HG03060 (cell line): ENCODE results near the gene RSAD2.

Experiments used
- ATAC-seq: cut with Tn5 transposase; IDR thresholded peaks from one replicate; pipeline ENCODE4 v1.9.1; 2021; ENCODE audit warnings: low read depth, moderate number of reproducible peaks; ENCODE audit not compliant: unreplicated experiment

The RSAD2 gene

DNA sequence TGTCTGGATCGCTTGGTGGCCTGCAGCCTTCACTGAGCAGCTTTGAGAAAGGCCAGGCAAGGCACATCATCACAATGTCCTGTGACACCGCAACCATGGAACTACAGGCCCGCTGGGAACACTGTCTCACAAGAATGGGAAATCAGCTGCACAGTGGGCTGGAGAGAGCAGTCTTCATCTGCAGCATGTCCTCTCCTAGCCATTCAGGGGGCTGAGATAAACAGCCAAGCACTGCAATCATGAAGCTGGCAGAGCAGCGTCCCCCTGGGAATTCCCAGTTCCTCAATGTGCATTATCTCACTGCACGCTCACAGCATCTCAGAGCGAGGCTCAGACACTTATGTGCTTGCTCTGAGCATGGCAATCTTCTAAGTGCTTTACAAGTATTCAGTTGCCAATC is 13.8 kb upstream of the RSAD2 start:
- ATAC-seq, result no peak

- no peak for ATAC-seq
Measured at GRCh38 chr2:6864231-6864754, 13.3 kb upstream of the RSAD2 start.

GRCh38 chr2:6864923-6865345 is 12.6 kb upstream of the RSAD2 start:
- ATAC-seq, result peak; percentile 18

GRCh38 chr2:6865346-6866274 is 12.0 kb upstream of the RSAD2 start, which contains the start of gene CMPK2:
TSS of gene CMPK2 (minus strand) at chr2:6865907. CDS start at chr2:6865696, 211 bp downstream.
- peak; percentile 47 for ATAC-seq

- ATAC-seq, result peak; percentile 37
Measured at GRCh38 chr2:6866275-6866671, 11.3 kb upstream of the RSAD2 start.

DNA sequence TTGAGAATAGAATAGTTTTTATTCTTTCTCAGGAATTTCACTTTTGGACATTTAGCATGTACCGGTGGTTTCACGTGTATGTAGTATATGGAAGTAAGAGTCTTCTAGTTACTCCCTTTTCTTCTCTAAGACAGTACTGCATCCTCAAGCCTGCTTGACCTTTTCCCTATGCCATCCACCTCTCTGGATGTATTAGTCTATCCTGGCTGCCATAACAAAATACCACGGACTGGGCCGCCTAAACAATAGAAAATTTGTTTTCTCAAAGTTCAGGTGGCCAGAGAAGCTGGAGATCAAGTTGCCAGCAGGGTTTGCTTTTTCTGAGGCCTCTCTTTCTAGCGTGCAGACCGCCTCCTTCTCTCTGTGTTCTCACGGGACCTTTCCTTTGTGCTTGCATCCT is 10.6 kb upstream of the RSAD2 start:
- no peak for ATAC-seq

DNA sequence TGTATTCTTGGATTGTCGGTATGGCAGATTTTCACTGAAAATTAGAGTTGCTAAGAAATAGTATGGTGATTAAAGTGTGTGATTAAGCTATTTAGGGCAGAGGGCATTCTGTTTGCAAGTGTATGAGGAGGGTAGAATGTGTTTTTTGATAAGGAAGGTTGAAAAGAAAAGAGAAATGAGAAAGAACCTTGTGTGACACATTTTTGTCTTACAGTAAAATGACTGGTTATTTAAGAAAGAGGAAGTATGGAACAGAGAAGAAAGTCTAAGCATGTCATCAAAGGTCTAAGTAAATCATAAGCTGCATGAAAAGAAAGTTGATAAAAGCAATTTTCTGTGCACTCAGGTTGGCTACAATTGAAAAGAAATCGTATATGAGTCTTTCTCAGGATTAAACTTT is 5.2 kb upstream of the RSAD2 start:
- peak; percentile 60 for ATAC-seq

DNA sequence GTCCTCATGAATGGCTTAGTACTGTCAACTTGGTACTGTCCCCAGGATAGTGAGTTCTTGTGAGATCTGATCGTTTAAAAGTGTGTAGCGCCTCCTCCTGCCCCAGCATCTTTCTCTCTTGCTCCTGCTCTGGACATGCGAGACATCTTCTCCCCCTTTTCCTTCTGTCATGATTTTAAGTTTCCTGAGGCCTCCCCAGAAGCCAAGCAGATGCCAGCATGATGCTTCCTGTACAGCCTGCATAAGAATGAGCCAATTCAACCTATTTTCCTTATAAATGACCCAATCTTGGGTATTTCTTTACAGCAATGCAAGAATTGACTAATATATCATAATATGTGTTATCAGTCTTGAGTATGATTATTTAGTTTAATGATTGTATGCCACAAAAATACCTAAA is 3.5 kb upstream of the RSAD2 start:
- ATAC-seq, result no peak

DNA sequence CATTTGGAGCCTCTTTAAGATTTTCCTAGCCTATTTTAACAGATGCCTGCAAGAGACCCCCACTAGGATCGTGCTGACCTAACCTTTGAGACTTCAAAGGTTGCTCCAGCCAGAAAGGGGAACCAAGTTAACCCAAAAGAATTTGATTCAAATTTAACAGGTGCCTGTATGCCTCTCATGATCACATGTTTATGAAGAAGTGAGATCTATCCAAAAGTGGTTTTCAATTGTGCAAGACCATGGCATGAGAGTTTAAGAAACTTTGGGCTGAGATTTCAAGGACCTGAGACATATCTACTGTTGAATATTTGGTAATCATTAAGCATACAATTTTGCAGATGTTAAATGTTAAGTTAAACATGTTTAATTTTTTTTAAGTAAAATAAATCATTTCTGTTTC is 1.3 kb upstream of the RSAD2 start:
- ATAC-seq, result no peak

- ATAC-seq, result no peak
Measured at GRCh38 chr2:6878549-6878948, 972 bp downstream of the RSAD2 start.

- no peak for ATAC-seq
Measured at GRCh38 chr2:6879011-6879410, 1.4 kb downstream of the RSAD2 start.

DNA sequence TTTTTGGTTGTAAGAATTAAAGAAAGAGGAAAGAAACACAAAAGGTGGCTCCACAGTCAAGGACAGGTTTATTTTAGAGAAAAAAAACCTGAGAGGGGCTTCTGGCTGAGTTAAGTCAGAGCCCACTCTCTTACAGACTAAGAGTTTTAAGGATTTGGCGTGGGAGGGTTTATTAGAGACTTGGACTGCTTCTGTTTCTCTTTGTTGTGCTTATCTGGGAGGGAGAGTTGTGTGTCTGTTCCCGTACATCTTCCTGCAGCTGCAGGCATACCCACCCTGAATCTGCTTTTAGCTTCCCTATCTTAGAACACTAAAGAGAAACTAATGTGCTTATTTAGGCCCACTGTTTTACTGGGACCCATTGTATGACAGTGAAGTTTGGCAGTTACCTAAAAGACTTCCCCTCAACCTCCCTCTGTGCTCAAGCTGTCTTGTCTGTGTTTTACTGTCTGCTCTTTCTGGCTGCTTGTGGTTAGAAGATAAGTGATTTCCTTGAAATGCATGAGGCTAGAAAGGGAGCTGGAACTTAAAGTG is 2.7 kb downstream of the RSAD2 start:
- no peak for ATAC-seq

- no peak for ATAC-seq
Measured at GRCh38 chr2:6881046-6881445, 3.5 kb downstream of the RSAD2 start.

DNA sequence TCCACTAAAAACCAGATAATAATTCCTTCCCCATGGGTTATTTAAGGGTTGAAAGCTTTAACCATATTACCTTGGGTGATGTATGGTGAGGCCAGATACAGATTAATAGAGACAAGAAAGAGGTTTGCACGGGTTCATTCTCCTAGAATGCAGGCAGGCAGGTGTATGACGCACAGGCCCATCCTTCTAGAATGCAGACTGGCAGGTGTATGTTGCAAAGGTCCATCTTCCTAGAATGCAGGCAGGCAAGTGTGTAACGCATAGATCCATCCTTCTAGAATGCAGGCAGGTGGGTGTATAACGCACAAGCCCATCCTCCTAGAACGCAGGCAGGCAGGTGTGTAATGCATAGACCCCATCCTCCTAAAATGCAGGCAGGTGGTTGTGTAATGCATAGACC is 3.9 kb downstream of the RSAD2 start:
- no peak for ATAC-seq

DNA sequence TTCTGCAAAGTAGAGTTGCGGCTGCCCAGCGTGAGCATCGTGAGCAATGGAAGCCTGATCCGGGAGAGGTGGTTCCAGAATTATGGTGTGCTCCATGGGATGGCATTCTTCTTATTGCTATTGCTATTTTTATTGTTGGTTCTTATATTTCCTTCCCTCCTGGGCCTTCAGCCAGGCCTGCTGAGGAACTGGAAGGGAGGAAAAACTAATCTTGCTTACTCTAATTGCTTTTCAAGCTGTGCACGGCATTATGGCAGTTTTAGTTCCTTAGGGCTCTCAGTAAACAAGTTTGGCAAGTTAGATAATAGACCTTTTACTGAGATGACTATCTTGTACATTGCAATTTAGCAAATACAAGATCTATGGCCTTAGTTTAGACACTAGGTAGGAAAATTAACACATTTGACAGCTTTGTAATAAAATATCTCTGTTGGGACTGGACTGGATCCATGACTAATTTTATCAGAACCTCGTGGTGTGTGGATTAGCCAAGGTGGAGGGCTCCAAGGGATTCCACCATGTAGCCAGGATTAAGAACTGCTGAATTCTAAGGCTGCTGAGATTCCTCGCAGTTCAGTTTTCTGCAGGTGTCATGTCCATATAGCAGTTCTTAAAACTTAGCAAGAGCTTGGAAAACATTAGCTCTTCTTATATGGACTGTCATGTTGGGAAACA is 6.0 kb downstream of the RSAD2 start:
- ATAC-seq, result no peak

DNA sequence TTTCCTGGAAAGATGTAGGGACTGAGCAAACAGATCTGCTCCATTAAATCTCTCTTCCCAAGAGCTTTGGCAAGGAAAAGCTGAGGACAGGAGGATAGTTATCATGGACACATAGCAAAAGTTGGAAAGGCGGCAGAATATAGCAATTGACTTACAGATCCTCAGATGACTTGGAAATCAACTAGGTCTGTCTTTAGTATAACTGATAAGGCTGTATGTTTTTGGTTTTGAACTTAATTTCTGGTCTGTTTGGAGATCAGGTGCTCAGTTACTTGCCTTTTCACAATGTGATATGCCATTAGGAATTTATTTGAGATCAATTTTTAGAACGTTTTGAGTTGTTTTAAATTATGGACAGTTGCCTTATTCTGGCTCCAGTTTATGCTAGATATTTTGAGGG is 8.0 kb downstream of the RSAD2 start:
- ATAC-seq, result no peak

DNA sequence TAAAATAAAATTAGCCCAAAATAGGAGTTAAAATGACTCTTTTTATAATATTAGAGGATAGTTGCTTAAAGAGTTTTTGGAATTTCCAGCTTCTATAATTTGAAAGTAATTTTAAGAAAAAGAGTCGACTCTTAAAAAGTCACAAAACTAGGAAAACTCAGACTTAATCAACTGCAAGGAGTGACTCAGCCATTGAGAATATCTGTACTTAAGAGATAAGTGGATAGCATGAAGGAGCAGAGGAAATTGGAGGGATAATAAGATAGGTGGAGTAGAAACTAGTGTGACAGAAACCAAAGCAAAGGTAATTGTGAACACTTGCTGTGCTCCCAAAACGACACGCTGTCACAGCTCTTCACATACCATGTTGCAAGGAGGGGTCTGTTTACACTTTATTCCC is 8.4 kb downstream of the RSAD2 start:
- no peak for ATAC-seq

DNA sequence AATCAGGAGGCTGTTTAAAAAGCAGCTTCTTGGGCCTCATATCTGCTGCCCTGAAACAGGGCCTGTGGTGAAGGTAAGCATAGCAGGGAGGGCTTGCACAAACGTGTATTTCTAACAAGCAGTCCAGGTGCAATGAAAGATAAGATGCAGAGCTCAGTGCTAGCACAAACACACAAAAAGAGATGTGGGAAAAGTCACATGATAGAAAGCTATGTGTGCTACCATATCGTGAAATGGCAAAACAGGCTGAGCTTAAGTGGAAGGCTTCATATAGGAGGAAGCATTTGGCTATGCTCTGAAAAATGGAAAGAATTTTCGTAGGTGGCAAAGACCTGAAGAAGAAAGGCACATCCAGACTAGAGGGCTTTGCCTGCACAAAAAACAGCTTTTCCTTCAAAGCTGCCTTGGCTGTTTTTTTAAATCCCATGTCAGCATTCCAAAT is 10.2 kb downstream of the RSAD2 start:
- ATAC-seq, result no peak

DNA sequence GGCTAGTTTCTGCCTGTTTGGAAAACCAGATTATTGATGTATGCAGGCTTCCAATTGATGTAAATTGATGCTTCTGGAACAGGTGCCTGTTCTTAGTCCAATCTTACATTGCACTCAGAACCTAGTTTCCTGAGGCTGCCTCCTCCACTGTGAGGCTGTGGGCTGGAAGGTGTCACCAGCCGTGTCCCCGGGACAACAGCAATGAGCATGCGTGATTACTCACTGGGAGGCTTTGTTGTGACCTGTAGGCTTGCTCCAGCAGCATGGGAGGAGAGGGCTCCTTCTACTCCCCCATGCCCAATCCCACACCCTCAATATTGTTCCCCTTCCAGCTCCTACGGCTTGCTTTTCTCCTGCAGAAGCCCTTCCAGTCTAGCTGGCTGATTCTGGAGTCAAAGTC is 11.1 kb downstream of the RSAD2 start:
- no peak for ATAC-seq

DNA sequence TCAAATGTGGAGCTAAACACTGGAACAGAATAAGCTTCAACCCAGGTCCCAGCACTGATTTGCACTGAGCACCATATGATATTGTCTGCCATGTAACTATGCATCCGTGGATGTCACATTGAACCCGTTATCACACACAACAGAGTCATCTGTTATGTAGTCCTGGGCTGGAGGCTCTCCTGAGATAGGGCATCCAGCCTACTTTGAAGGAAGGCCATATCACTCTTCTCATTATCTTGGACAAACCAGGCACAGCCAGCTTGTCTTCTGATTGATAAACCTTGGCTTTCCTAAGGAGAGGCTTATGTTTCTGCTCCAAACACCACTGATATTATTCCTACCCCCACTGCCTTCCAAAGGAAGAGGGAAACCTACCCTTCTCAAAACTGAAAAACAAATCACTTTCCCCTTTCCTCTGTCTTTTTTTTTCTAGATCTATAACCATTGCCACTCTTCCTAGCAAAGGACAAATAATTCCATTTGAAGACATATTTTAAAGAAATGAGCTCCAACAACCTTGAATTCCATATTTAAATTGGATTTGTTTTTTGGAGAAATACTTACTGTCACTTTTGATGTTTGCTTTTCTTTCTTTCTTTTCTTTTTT is 16.4 kb downstream of the RSAD2 start:
- no peak for ATAC-seq
